B cell (primary cell): ENCODE measurements around the gene ESR1. TPM values are rescaled to one million over a fixed set of nuclear protein-coding genes. Genes with fewer than 3 reads are reported as not detected.
"Not testable (repeated sequence)": the region's sequence is repeated elsewhere in the genome, so short reads cannot be mapped to it uniquely, and the experiment has no call there.

Source experiments
- ATAC-seq: fragments of 200-7000 bp; cut with Tn5 transposase; one replicate; pipeline ENCODE4 v1.10.0; 2021; ENCODE audit warnings: low read depth, mild to moderate bottlenecking, moderate number of reproducible peaks, moderate library complexity
- CTCF ChIA-PET: fragments of 350-600 bp; sonication (Branson Sonifier 250); formaldehyde crosslinking; loops from one replicate; lab custom pipeline; 2021; ENCODE audit warnings: antibody characterized with exemption, inconsistent platforms; lab: Charles Lee
- POLR2A ChIA-PET: fragments of 350-600 bp; sonication (Branson Sonifier 250); formaldehyde crosslinking; loops from one replicate; lab custom pipeline; 2021; ENCODE audit warnings: antibody characterized with exemption; lab: Charles Lee
- DNase-seq: peaks from one replicate; pipeline ENCODE4 v3.0.0; 2013
- H2AFZ ChIP-seq: 2 replicates; pipeline ENCODE4 v1.6.1; 2012; ENCODE audit warnings: mild to moderate bottlenecking, low read depth, low read length; ENCODE audit not compliant: insufficient read depth, poor library complexity, severe bottlenecking
- H3K27ac ChIP-seq, 2 donors: 1 replicate in 1 of 2; 2 replicates in 1 of 2; pipeline ENCODE4 v1.5.1; 2012 to 2013; ENCODE audit warnings: low read length in 2 of 2, mild to moderate bottlenecking in 2 of 2, moderate library complexity in 1 of 2
- H3K27me3 ChIP-seq, 4 experiments: fragments of 200-600 bp in 1 of 4; sonication (generic) in 1 of 4; replicated peaks in 1 of 4; 1 replicate in 2 of 4; 2 replicates in 2 of 4; pipeline versions ENCODE4 v1.6.1 to v1.7.0; 2013 to 2016; ENCODE audit warnings: low read length in 3 of 4, mild to moderate bottlenecking in 2 of 4, mixed read lengths in 1 of 4, moderate library complexity in 1 of 4; ENCODE audit not compliant: insufficient read depth in 4 of 4, control insufficient read depth in 3 of 4; ENCODE audit errors: control extremely low read depth in 1 of 4
- H3K36me3 ChIP-seq, 2 experiments: replicated peaks in 1 of 2; 1 replicate in 1 of 2; 2 replicates in 1 of 2; pipeline versions ENCODE4 v1.6.1 to v1.7.1; 2013; ENCODE audit warnings: low read length in 1 of 2; ENCODE audit not compliant: insufficient read depth in 2 of 2, control insufficient read depth in 1 of 2; ENCODE audit errors: control extremely low read depth in 1 of 2, extremely low read depth in 1 of 2
- H3K4me1 ChIP-seq, 2 donors: fragments of 200-600 bp in 1 of 2; sonication (generic) in 1 of 2; 1 replicate in 1 of 2; 2 replicates in 1 of 2; pipeline versions ENCODE4 v1.5.1 to v1.6.1; 2013 to 2017; ENCODE audit warnings: low read length in 2 of 2; ENCODE audit not compliant: control insufficient read depth in 2 of 2, insufficient read depth in 2 of 2
- H3K4me2 ChIP-seq: replicated peaks from 2 replicates; pipeline ENCODE3; 2012; ENCODE audit warnings: mild to moderate bottlenecking, low read depth, low read length; ENCODE audit not compliant: poor library complexity, severe bottlenecking
- H3K4me3 ChIP-seq, 5 experiments: fragments of 200-600 bp in 1 of 5; sonication (generic) in 1 of 5; 1 replicate in 3 of 5; 2 replicates in 2 of 5; pipeline versions ENCODE4 v1.5.1 to v1.7.0; 2011 to 2016; ENCODE audit warnings: low read length in 4 of 5, mild to moderate bottlenecking in 4 of 5, low read depth in 2 of 5, control low read depth in 1 of 5, moderate library complexity in 1 of 5; ENCODE audit not compliant: insufficient read depth in 1 of 5; ENCODE audit errors: control extremely low read depth in 1 of 5, extremely low read depth in 1 of 5
- H3K79me2 ChIP-seq: fragments of 200-600 bp; sonication (generic); one replicate; pipeline ENCODE4 v1.6.0; 2016; ENCODE audit warnings: low read length; ENCODE audit not compliant: control insufficient read depth, insufficient read depth
- H3K9ac ChIP-seq: fragments of 200-600 bp; sonication (generic); 2 replicates; pipeline ENCODE4 v1.6.1; 2017; ENCODE audit warnings: mild to moderate bottlenecking, low read length, moderate library complexity
- H3K9me3 ChIP-seq, 3 donors: one replicate each; pipeline versions ENCODE4 v1.6.1 to v1.7.1; 2013; ENCODE audit warnings: low read length in 2 of 3; ENCODE audit not compliant: control insufficient read depth in 2 of 3, insufficient read depth in 1 of 3; ENCODE audit errors: control extremely low read depth in 1 of 3
- H4K20me1 ChIP-seq: 2 replicates; pipeline ENCODE4 v1.6.0; 2012; ENCODE audit warnings: mild to moderate bottlenecking, low read length; ENCODE audit not compliant: insufficient read depth, control insufficient read depth, poor library complexity, severe bottlenecking
- H3K27ac Mint-ChIP-seq: one replicate; pipeline ENCODE4 v1.8.0; 2021; ENCODE audit warnings: mixed read lengths
- H3K27me3 Mint-ChIP-seq: one replicate; pipeline ENCODE4 v1.8.0; 2021; ENCODE audit warnings: mixed read lengths
- H3K4me1 Mint-ChIP-seq: one replicate; pipeline ENCODE4 v1.8.0; 2021; ENCODE audit warnings: mixed read lengths
- H3K4me3 Mint-ChIP-seq: one replicate; pipeline ENCODE4 v1.8.0; 2021; ENCODE audit warnings: mixed read lengths
- H3K9me3 Mint-ChIP-seq: one replicate; pipeline ENCODE4 v1.8.0; 2022; ENCODE audit warnings: mixed read lengths; ENCODE audit not compliant: insufficient read depth
- CTCF ChIP-seq: fragments of 200-600 bp; IDR thresholded peaks from one replicate; pipeline ENCODE4 v1.8.0; 2022; ENCODE audit warnings: antibody characterized with exemption, mild to moderate bottlenecking
- EZH2 ChIP-seq: IDR thresholded peaks from 2 replicates; pipeline ENCODE4 v1.6.1; 2012; ENCODE audit warnings: borderline replicate concordance, low read depth, mild to moderate bottlenecking, moderate library complexity, low read length; ENCODE audit not compliant: insufficient read depth, poor library complexity, severe bottlenecking
- WGBS: methylation state at CpG from one replicate; pipeline ENCODE4 v1.1.5; 2013; ENCODE audit warnings: missing lambda C conversion rate; ENCODE audit not compliant: insufficient coverage; 5-methylcytosine and 5-hydroxymethylcytosine counted together
- intact Hi-C: fragments of 100-400 bp; cut with micrococcal nuclease; formaldehyde crosslinking; loops from one replicate; pipeline ENCODE4 v1.10.0; 2022
- polyA plus RNA-seq: library from polyadenylated mRNA; depleted of rRNA; stranded (reverse); fragments of >200 nt; gene quantifications from 2 replicates; pipeline ENCODE4 v1.2.3, GENCODE V29; 2012
- total RNA-seq, 2 donors: library from RNA; stranded (reverse); fragments of 120-200 nt in 1 of 2; gene quantifications; 1 replicate in 1 of 2; 2 replicates in 1 of 2; pipeline versions ENCODE4 v1.2.3 to v1.2.4, GENCODE V29; 2013 to 2022

The ESR1 gene
- total and polyA plus RNA-seq, 2 donors (not counting 1 experiment from before 2014, with no cell fraction given), result 0.46 to 5.9 TPM

GRCh38 chr6:151899221-151899620 is 91.7 kb downstream of the ESR1 start:
- H3K27me3 ChIP-seq, intact Hi-C loops, H3K9me3 Mint-ChIP-seq, H3K9me3 ChIP-seq, POLR2A ChIA-PET, CTCF ChIA-PET, DNase-seq, ATAC-seq, H3K36me3 ChIP-seq, H3K9ac ChIP-seq, H3K4me1 Mint-ChIP-seq, H3K79me2 ChIP-seq, H3K4me1 ChIP-seq, H3K4me3 ChIP-seq, H3K4me3 Mint-ChIP-seq, H3K27me3 Mint-ChIP-seq, H4K20me1 ChIP-seq, H3K27ac Mint-ChIP-seq, H2AFZ ChIP-seq, H3K4me2 ChIP-seq, H3K27ac ChIP-seq: not testable (repeated sequence)
- WGBS, result no CpG with 5 or more reads among the region's 33 CpGs

DNA sequence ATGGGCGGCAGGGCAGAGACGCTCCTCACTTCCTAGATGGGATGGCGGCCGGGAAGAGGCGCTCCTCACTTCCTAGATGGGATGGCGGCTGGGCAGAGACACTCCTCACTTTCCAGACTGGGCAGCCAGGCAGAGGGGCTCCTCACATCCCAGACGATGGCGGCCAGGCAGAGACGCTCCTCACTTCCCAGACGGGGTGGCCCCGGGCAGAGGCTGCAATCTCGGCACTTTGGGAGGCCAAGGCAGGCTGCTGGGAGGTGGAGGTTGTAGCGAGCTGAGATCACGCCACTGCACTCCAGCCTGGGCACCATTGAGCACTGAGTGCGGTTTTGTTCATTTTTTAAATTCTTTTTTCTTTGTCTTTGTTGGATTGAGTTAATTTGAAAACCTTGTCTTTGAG is 92.3 kb downstream of the ESR1 start:
- H3K27me3 ChIP-seq, H3K9me3 ChIP-seq, H3K4me1 ChIP-seq, H3K9ac ChIP-seq, POLR2A ChIA-PET, H3K4me1 Mint-ChIP-seq, H3K27ac ChIP-seq, H4K20me1 ChIP-seq, intact Hi-C loops, H3K4me3 ChIP-seq, H3K27me3 Mint-ChIP-seq, H3K36me3 ChIP-seq, ATAC-seq, DNase-seq, H3K27ac Mint-ChIP-seq, H2AFZ ChIP-seq, H3K9me3 Mint-ChIP-seq, CTCF ChIA-PET, H3K4me2 ChIP-seq, H3K4me3 Mint-ChIP-seq, H3K79me2 ChIP-seq: not testable (repeated sequence)
- WGBS, result 100% methylated on average over 9 of the region's 15 CpGs

GRCh38 chr6:151900256-151900655 is 92.8 kb downstream of the ESR1 start:
- TF ChIP-seq CTCF (no peak), EZH2 (no peak)
- DNase-seq (no peak), ATAC-seq (no peak)
- no peaks in the 10 kb centered on the region for H3K27me3 ChIP-seq
- H3K4me2 ChIP-seq, result no peak overlapping the region
- CTCF ChIA-PET, result no interaction called here
- Mint-ChIP-seq H3K4me3 (no peak overlapping the region), H3K27me3 (no peaks in the 10 kb centered on the region), H3K9me3 (peaks cover 5% of the 10 kb centered on the region), H3K27ac (no peak overlapping the region), H3K4me1 (no peaks in the 10 kb centered on the region)
- H4K20me1 ChIP-seq, result no peaks in the 10 kb centered on the region
- no peaks in the 10 kb centered on the region for H3K4me1 ChIP-seq
- WGBS, result 83% methylated on average over 1 of the region's 2 CpGs
- no peak overlapping the region for H3K4me3 ChIP-seq
- no peaks in the 10 kb centered on the region for H3K36me3 ChIP-seq
- intact Hi-C loops, result no loop called here
- POLR2A ChIA-PET, result no interaction called here
- H2AFZ ChIP-seq, result no peak overlapping the region
- H3K79me2 ChIP-seq, result no peaks in the 10 kb centered on the region
- no peak overlapping the region for H3K9ac ChIP-seq
- H3K27ac ChIP-seq, result no peak overlapping the region
- H3K9me3 ChIP-seq, result peaks cover 0 to 10% (median 0%) of the 10 kb centered on the region in 3 donors
